ENCODE results near the gene PRRT1B.
A peak's percentile ranks its signal among the peaks of the same experiment; 100 is the strongest.
"Not testable (repeated sequence)": the region's sequence is repeated elsewhere in the genome, so short reads cannot be mapped to it uniquely, and the experiment has no call there.

PRRT1B gene

DNA sequence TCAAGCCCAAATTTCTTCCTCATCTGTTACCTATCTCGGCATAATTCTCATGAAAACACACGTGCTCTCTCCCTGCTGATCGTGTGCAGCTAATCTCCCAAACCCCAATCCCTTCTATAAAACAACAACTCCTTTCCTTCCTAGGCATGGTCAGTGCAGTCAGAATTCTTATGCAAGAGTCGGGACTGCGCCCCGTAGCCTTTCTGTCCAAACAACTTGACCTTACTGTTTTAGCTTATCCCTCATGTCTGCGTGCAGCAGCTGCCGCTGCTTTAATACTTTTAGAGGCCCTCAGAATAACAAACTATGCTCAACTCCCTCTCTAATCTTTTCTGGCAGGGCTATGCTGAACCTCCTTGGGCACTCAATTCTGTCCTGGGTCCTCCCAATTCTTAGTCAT lies 5.1 kb downstream of the PRRT1B start:
- not testable (repeated sequence) for DNase-seq

DNA sequence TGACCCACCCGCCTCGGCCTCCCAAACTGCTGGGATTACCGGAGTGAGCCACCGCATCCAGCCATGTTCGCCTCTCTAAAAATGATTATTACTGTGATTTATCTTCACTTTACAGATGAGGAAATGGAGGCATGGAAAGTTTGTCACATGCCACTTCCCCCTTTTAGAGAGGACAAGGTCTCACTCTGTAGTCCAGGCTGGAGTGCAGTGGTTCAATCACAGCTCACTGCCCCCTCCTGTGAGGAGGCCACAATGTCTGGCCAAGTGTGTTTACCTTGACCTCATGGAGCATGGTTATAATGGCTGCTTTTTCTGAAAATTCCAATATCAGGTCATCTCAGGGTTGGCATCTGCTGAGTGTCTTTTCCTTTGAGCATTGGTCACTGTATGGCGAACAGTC lies 6.7 kb downstream of the PRRT1B start:
- no peak for DNase-seq

DNA sequence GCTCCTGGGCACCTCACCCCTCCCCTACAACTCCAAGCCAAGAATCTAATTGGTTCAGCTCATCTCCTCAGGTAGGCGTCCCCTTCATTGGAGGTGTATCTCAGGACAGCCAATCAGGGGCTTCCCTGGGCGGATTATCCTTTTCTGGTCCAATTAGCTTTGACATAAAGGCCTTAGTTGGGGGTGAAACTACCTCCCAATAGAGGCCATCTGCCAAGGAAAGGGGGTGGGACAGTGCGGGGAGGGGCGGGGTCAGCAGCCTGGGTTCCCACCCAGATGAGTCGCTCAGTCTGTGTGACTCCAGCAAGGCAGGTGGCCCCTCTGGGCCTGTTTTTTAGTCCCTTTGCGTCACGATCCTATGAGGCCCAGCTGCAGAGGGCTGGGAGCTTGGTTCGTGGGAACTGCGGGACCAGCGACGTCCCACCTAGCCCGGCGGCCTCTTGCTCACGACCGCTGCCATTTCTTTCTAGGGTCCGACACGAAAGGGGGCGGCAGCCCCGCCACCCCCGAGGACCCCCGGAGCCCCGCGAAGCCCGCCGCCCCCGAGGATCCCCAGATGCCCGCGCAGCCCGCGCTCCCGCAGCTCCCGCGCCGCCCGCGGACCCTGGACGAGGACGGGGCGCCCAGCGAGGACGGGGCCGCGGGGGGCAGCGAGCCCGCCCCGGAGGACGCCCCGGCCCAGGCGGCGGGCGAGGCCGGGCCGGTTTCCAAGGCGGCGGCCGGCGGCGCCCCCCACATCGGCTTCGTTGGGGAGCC lies 8.9 kb downstream of the PRRT1B start:
- no peak for DNase-seq

DNA sequence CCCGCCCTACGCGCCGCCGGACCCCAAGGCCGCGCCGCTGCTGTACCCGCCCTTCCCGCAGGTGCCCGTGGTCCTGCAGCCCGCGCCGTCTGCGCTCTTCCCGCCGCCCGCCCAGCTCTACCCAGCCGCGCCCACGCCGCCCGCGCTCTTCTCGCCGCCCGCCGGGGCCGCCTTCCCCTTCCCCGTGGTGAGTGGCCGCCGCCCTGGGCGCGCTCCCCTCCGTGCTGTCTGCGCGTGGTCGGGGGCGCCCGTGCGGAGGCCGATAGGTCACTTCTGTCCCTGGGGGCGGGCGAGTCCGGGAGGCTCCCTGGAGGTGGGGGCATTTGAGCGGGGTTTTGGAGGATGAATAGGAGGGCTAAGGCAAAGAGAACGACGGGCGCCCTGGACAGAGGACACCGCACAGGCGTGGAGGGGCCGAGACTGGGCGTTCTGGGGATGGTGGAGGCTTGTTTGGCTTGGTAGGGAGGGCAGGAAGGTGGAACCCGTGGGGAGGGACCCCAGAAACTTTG lies 9.6 kb downstream of the PRRT1B start:
- DNase-seq: no peak

DNA sequence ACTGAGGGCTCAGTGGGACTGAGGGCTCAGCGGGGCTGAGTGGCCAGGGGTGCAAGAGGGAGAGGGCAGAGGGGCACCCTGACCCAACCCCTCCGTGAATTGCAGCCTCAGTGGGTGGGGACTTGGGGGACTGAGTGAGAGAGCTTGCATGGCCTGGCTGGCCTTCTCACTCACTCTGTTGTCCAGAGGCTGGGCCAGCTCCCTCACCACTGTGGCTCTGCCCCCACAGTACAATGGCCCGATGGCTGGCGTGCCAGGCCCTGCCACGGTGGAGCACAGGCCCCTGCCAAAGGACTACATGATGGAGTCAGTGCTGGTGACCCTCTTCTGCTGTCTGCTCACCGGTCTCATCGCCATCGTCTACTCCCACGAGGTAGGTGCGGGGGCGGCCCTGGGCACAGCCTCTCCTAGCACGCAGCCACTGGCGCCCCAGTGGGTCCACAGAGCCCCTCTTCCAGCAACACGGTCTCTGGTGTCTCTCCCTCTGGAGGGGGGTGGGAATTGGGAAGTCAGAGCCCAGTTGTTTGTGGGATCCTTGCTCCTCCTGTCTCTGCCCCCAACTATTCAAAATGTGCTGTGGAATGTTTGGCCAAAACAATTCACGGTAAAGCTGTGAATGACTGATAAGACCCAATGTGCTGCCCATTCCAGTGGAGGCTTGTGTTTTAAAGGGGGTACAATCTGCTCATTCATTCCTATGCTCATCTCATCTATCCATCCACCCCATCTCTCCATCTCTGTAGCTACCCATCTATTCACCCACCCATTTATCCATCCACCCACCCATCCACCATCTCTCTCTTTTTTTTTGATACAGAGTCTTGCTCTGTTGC lies 10.7 kb downstream of the PRRT1B start:
- no peak for DNase-seq

DNA sequence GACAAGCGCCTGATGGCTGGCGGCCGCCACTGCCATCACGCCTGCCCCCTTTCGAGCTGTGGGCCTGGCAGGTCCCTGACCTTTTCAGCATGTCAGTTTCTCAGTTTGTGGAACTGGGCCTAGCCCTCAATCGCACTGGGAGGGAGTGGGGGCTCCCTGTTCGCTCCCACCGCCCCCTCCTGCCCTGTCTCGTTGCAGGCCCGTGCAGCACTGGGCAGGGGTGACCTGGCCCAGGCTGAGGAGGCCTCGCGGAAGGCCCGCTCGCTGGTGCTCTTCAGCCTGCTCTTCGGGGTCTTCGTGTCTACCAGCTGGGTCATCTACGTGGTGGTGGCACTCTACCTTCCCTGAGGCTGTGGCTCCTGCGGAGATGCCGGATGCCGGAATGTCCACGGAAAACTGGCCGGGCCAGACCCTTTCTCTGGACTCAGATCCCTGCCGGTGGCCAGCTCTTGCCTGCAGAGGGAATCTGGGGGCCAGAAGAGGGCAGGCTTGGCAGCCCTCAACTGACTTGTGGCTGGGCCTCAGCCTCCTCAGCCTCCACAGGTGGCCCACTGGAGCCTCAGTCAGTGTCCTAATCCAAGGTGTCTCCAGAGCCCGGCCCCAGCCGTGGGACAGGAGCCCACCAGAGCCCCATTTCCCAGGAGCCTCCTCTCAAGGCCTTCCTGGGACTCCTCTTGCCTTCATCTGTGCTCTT lies 12.7 kb downstream of the PRRT1B start:
- DNase-seq: no peak

DNA sequence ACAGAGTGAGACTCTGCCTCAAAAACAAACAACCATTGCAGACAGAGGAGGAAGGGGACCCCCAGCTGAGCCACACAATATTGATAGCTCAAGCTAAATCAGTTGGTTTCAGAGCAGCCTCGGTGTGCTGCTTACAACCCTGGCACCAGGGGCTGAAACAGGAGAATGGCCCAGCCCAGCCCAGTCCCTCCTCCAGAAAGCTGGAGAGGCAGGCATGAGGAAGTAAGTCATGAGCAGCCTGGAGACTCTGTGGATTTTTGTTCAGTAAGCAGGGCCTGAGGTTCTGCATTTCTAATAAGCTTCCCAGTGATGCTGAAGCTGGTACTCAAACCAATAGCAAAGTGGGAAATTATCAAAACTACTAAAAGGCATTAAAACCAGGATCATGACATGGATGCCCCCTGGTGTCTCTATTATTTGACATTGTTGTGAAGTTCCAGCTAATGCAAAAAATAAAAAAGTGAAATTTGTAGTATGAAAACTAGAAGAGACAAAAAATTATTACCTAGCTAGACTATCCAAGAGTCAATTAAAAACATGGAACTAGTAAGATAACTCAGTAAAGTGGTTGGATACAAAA lies 14.2 kb downstream of the PRRT1B start:
- DNase-seq: no peak

DNA sequence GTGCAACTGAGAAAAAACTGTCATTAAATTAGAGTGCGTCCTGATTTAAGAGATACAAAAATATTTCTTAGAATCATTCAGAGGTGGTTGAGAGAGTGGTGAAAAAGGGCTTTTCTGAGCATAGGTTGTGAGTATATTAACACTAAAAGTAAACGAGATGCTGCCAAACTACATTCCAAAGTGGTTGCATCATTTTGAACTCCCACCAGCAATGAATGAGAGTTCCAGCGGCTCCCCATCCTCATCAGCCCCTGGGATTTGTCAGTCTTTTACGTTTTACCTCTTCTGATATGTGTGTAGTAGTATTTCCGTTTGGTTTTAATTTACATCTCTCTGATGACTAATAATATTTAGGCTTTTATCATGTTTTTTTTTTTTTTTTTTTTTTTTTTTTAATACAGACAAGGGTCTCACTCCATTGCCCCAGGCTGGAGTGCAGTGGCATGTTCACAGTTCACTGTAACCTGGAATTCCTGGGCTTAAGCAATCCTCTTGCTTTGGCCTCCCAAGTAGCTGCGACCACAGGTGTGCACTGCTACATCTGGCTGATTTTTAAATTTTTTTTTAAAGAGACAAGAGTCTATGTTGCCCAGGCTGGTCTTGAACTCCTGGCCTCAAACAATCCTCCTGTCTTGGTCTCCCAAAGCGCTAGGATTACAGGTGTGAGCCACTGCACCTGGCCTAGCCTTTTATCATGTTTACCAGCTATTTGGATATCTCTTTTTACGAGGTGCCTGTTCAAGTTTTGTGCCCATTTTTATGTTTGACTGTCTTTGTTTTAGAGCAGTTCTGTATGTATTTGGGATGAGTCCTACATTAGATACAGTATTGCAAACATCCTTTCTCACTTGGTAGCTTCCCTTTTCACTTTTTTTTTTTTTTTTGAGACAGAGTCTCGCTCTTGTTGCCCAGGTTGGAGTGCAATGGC lies 17.0 kb downstream of the PRRT1B start:
- peak; percentile 42 for DNase-seq

DNA sequence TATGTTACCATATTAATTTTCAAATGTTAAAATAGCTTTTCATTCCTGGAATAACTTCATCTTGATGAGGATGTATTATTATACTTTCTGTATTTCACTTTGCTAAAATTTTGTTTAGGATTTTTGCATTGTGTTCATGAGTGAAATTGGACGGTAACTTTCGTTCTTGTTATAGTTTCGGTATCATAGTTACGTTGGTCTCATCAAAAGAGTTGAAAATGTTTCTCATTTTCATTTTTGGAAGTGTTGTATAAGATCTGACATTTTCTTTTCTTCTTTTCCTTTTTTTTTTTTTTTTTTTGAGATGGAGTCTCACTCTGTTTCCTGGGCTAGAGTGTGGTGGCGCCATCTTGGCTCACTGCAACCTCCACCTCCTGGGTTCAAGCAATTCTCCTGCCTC lies 20.0 kb downstream of the PRRT1B start:
- no peak for DNase-seq

DNA sequence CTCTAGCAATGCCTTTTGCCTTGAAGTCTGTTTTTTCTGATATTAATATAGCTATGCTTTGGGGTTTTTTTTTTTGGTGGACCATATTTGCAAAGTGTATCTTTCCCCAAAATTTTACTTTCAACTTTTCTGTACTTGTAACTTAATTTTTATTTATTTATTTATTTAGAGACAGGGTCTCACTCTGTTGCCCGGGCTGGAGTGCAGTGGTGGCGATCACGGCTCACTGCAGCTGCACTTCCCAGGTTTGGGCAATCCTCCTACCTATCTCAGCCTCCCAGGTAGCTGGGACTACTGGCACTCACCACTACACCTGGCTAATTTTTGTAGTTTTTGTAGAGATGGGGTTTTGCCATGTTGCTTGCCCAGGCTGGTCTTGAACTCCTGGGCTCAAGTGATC lies 20.8 kb downstream of the PRRT1B start:
- no peak for DNase-seq

DNA sequence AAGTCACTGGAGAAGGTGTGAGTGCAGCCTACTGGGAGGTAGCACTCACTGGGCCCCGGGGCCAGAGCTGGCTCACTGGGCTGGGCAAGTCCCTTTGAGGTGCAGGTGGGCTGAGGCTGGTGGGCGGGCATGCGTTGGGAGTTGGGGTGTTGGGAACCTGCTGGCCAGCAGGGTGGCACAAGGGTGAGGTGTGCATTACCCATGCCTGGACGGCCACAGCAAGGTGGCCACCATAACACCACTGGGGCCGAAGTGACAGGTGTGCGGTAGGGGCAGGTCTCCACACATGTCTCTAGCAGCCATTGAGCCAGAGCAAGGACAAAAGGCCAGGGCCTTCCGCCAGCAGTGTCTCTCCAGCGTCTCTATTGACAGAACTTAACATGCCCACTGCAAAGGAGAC lies 22.6 kb downstream of the PRRT1B start:
- DNase-seq: no peak

DNA sequence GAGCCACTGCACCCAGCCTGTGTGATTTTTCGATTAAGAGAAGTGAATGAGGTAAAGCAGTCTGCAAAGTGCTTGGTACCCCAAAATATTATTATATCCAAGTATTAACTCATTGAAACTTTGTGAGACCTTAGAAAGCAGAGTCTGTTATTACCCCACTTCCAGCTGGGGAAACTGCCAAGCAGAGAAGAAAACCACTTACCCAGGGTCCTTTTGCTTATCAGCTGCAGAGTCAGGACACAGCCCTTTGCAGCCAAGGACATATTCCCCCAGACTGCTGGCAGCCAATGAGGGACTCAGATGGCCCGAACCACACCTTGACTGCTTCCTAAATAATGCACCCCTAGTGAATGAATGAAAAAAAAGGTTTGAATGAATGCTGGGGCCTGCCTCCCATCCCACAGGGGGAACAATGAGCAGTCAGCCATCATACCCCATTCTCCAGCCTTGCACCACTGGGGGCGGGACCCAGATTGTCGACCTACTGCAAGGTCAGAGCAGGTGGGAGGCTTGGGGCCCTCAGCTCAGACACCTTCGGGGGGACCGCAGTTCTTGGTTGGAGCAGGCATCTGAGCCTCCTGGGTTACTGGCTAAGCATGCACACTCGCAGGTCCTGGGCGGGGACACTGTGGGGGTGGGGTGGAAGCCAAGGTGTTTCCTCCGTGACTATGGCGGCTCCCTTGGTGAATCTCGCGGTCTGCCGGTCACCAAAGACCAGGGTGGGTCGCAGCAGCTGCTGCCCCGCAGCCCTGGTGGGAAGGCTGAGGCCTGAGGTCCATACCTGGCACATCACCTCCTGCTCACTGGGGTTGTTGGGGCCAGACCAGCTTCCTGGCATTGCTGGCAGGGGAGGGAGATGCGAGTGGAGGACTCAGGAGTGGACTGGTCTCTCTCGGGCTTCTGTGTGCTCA lies 29.7 kb downstream of the PRRT1B start:
- DNase-seq: no peak

DNA sequence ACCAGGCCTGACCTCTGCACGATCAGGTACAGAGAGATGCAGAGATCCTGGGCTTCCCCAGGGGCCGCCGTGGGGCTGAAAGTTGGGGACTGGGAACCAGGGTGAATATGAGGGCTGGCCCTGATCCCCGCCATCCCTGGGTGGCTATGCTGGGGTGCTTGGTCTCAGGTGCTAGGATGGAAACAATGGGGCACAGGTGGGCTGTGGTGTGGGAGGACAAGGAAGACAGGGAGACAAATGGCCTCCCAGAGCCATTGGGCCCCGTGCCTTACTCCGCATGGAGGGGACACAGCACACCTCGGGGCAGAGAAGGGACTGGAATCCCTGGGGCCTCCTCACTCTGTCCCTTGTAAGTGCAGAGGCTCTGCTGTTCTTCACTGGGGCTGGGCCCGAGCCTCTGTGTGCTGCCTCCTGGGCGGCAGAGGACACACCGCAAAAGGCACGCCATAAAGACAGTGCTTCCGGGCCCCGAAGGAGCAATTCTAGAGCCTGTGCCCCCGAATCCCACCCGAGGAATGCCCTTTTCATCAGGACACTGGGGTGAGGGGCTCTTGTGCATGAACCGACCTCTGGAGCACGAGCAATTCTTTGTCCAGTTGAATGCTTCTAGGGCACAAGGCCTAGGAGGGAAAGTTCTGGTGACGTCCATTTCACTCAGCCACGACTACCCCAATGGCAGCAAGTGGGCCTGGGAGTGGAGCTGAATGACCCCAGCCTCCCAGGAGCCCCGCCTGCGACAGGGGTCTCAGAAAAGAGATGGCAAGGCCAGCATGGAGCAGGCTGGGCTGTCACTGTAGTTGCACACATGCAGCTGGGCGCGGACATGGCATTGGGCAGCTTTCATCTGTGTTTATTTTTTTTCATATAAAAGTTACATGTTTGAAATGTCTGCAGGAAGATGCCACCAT lies 30.9 kb downstream of the PRRT1B start:
- no peak for DNase-seq

DNA sequence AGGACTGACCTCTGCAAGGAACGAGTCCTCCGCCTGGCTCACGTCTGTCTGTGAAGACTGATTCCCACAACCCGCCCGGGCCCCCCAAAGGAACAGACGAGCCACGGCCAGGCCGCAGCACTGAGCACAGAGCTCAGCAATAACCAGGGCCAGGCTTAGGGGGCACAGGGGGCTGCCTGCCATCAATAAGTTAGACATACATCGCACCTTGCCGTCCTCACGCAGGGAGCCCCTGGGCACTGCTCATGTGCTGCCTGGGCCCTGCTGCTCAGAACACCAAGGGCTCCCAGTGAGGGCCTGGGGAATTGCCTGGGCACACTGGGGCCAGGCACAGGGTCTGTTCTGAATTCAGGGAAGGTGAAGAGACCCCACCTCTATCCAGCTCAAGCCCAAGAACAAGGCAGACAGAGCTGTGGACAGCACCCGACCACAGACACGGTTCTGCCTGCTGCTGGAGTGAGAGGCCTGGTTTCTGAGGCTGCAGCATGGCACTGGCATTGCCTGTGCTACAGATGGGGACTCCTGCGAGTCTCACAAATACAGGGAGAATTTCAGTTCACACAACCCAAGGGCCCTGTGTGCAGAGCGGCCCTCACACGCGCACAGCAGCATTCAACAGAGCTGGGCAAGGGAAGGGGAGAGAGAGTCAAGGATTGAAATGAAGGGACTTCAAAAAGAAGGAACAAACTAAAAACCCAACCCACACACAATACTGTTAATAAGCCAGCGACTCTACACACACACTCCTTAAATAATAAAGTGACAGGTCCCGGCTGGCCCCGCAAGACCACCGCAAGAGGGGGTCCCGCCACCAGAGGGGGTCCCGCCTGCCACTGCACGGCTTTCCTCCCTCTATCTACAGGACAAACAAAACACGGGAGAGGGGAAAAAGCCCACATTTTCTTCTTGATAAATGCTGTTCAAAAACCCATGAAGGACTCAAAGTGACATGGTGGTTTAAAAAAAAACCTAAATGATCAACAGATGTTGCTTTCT lies 32.0 kb downstream of the PRRT1B start:
- no peak for DNase-seq

DNA sequence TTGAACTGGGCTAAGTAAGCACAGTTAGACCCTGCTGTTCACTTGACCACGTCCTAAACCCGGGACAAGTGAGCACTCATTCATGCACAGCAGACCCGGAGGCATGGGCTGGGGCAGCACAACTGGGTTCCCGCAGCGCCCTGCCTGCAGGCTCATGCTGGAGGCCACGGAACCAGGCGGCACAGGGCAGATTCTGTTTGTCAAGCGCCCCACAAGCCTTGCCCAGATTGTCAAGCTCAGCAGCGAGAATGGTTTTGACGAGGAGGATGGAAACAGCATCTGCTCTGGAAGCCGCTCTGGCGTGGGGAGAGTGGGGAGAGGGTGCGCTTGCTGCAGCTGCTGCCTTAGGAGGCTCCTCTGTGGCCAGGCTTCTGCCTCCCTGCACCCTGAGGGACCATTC lies 32.7 kb downstream of the PRRT1B start:
- no peak for DNase-seq

DNA sequence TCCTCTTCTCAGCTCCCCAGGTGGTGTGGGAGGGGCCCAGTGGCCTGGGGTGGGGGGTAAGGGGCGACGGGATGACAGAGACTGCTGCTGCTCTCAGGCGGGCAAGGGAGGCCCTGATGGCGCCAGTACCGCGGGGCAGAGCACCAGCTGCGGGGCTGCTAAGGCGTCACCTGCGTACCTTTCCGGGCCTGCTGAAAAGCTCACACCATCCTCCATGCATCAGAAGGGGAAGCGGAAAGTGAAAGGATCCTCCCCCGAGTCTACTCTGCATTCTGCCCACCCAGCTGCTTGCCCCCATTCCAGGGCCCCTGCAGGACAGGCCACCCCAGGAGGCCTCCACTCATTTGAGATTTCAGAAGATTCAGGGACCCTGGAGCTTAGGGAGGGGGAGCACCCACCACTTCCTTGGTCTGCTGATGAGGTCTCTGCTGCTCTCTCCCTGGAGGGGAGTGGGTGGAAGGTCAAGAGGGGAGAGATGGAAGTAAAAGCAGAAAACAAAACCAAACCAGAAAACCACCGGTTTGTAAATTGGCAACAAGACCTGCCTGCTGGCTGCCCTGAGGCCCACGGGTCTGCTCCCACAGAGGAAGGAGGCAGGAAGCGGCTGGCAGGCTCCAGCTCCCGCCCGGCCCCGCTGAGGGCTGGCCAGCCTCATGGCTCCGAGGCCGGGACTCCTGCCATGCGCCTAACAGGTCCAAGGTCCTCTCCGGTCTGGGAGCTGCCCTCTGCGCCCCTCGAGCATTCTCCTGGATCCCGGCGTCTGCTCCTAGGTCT lies 33.6 kb downstream of the PRRT1B start:
- DNase-seq: no peak

DNA sequence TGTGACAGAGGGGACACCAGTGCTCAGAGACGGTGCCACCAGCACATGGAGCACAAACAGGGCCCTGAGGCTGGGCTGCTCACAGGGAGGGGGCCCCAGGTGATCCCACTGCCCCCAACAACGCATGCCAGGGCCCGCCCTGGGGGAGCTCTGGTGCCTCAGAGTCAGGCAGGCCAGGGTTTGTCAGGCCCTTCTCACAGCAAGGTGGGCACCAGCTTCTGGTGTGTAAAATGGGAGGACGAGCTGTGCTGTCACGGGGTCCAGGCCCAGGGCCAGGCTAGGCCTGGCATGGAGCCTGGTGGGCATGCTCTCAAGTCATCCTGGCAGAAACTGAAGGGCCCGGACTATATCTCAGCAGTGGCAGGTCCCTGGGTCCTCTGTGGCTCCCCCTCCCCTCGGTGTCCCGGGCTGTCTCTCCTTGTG lies 34.5 kb downstream of the PRRT1B start:
- no peak for DNase-seq
